WTC11 (cell line): ENCODE data around the gene ITPKC. TPM values are rescaled to one million over a fixed set of nuclear protein-coding genes. Genes with fewer than 3 reads are reported as not detected.

Experiments
- ETV6 ChIP-seq: sonication (generic); formaldehyde crosslinking; IDR thresholded peaks from 2 replicates; pipeline ENCODE4 v1.8.1; 2022; ENCODE audit warnings: mild to moderate bottlenecking, missing genetic modification reagents
- FOXK1 ChIP-seq: sonication (generic); formaldehyde crosslinking; IDR thresholded peaks from 2 replicates; pipeline ENCODE4 v1.8.0; 2022; ENCODE audit warnings: mild to moderate bottlenecking, moderate library complexity, missing genetic modification reagents
- IRF2 ChIP-seq: sonication (generic); formaldehyde crosslinking; IDR thresholded peaks from 2 replicates; pipeline ENCODE4 v1.8.0; 2022; ENCODE audit warnings: low read depth, missing genetic modification reagents, borderline replicate concordance
- JUN ChIP-seq: sonication (generic); formaldehyde crosslinking; IDR thresholded peaks from 2 replicates; pipeline ENCODE4 v1.8.0; 2023; ENCODE audit warnings: mild to moderate bottlenecking, missing genetic modification reagents
- MAX ChIP-seq: sonication (generic); formaldehyde crosslinking; IDR thresholded peaks from 2 replicates; pipeline ENCODE4 v1.8.0; 2022; ENCODE audit warnings: mild to moderate bottlenecking, missing genetic modification reagents
- RORB ChIP-seq: fragments of 250-450 bp; sonication (Bioruptor Pico); IDR thresholded peaks from 2 replicates; pipeline ENCODE4 v1.9.0; 2021; ENCODE audit warnings: mild to moderate bottlenecking
- SOX15 ChIP-seq: fragments of 250-450 bp; sonication (Bioruptor Pico); IDR thresholded peaks from 2 replicates; pipeline ENCODE4 v1.9.0; 2021; ENCODE audit warnings: mild to moderate bottlenecking
- SP1 ChIP-seq: sonication (generic); formaldehyde crosslinking; conservative IDR thresholded peaks from 2 replicates; pipeline ENCODE4 v1.8.1; 2022; ENCODE audit warnings: missing genetic modification reagents
- ZBTB43 ChIP-seq: sonication (generic); formaldehyde crosslinking; IDR thresholded peaks from 2 replicates; pipeline ENCODE4 v1.8.1; 2023; ENCODE audit warnings: mild to moderate bottlenecking, missing genetic modification reagents
- ZNF138 ChIP-seq: sonication (generic); formaldehyde crosslinking; conservative IDR thresholded peaks from 2 replicates; pipeline ENCODE4 v1.8.1; 2022; ENCODE audit warnings: mild to moderate bottlenecking, moderate library complexity, missing genetic modification reagents
- ZNF219 ChIP-seq: sonication (generic); formaldehyde crosslinking; IDR thresholded peaks from 2 replicates; pipeline ENCODE4 v1.8.0; 2023; ENCODE audit warnings: missing genetic modification reagents, mild to moderate bottlenecking, borderline replicate concordance
- ZNF317 ChIP-seq: sonication (generic); formaldehyde crosslinking; IDR thresholded peaks from 2 replicates; pipeline ENCODE4 v1.8.1; 2023; ENCODE audit warnings: low read depth, mild to moderate bottlenecking, moderate library complexity, missing genetic modification reagents, borderline replicate concordance
- ZNF396 ChIP-seq: fragments of 250-450 bp; sonication (Bioruptor Pico); IDR thresholded peaks from 2 replicates; pipeline ENCODE4 v1.8.0; 2021; ENCODE audit warnings: mild to moderate bottlenecking, moderate library complexity, borderline replicate concordance
- ZNF512 ChIP-seq: sonication (generic); formaldehyde crosslinking; IDR thresholded peaks from 2 replicates; pipeline ENCODE4 v1.8.1; 2022; ENCODE audit warnings: missing genetic modification reagents, borderline replicate concordance
- total RNA-seq: library from RNA; stranded (reverse); gene quantifications from 3 replicates; pipeline ENCODE4 v1.2.3, GENCODE V29; 2021
- TF ChIP-seq, protein P1 (sequence below): sonication (generic); formaldehyde crosslinking; IDR thresholded peaks from 2 replicates; pipeline ENCODE4 v1.8.1; 2023; ENCODE audit warnings: mild to moderate bottlenecking, missing genetic modification reagents, borderline replicate concordance
- TF ChIP-seq, protein P2 (sequence below): sonication (generic); formaldehyde crosslinking; IDR thresholded peaks from 2 replicates; pipeline ENCODE4 v1.8.1; 2022; ENCODE audit warnings: low read depth, mild to moderate bottlenecking, moderate library complexity, missing genetic modification reagents, borderline replicate concordance
- TF ChIP-seq, protein P3 (sequence below): sonication (generic); formaldehyde crosslinking; conservative IDR thresholded peaks from 2 replicates; pipeline ENCODE4 v1.8.1; 2022; ENCODE audit warnings: mild to moderate bottlenecking, missing genetic modification reagents

The ITPKC gene
- total RNA-seq, 1 experiment from 2014 or later: 13.8 TPM

DNA sequence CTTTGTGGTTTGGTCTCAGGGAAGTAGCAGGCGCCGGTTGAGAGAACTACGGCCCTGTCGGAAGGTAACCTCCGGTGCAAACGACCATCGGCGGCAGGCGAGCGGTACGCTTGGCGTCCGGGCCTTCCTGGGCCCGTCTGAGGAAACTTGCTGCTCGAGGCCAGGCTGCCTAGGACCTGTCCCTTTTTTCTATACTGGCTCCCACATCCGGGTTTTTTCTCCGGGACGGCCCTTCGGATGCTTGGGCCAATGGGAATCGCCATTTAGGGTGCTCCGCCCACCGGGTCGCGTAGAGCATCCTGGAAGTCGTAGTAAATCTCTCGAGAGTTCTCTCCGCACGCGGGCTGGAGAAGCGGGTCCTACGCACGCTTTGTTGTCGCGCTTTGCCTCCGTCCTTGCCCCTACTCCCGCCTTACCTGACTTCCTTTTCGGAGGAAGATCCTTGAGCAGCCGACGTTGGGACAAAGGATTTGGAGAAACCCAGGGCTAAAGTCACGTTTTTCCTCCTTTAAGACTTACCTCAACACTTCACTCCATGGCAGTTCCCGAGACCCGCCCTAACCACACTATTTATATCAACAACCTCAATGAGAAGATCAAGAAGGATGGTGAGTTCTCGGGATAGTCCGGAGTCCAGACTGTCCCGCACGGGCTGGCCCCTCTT lies 34.1 kb downstream of the ITPKC start, which contains the start of gene SNRPA (continued):
- no peak for TF ChIP-seq ZNF512 (CRISPR knock-in tag)
- TF ChIP-seq MAX (CRISPR knock-in tag): peak; percentile 70
- TF ChIP-seq FOXK1 (CRISPR knock-in tag): peak; percentile 62; the same call in 1 of the 2 replicates
- TF ChIP-seq SP1 (CRISPR knock-in tag): peak; percentile 8; the same call in 1 of the 2 replicates
- TF ChIP-seq, protein P1, sequence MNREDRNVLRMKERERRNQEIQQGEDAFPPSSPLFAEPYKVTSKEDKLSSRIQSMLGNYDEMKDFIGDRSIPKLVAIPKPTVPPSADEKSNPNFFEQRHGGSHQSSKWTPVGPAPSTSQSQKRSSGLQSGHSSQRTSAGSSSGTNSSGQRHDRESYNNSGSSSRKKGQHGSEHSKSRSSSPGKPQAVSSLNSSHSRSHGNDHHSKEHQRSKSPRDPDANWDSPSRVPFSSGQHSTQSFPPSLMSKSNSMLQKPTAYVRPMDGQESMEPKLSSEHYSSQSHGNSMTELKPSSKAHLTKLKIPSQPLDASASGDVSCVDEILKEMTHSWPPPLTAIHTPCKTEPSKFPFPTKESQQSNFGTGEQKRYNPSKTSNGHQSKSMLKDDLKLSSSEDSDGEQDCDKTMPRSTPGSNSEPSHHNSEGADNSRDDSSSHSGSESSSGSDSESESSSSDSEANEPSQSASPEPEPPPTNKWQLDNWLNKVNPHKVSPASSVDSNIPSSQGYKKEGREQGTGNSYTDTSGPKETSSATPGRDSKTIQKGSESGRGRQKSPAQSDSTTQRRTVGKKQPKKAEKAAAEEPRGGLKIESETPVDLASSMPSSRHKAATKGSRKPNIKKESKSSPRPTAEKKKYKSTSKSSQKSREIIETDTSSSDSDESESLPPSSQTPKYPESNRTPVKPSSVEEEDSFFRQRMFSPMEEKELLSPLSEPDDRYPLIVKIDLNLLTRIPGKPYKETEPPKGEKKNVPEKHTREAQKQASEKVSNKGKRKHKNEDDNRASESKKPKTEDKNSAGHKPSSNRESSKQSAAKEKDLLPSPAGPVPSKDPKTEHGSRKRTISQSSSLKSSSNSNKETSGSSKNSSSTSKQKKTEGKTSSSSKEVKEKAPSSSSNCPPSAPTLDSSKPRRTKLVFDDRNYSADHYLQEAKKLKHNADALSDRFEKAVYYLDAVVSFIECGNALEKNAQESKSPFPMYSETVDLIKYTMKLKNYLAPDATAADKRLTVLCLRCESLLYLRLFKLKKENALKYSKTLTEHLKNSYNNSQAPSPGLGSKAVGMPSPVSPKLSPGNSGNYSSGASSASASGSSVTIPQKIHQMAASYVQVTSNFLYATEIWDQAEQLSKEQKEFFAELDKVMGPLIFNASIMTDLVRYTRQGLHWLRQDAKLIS (CRISPR knock-in tag): no peak
- no peak for TF ChIP-seq RORB (CRISPR knock-in tag)
- TF ChIP-seq ZNF317 (CRISPR knock-in tag): no peak
- no peak; the same call in 1 of the 2 replicates for TF ChIP-seq JUN (CRISPR knock-in tag)
- no peak for TF ChIP-seq ZBTB43 (CRISPR knock-in tag)
- TF ChIP-seq ZNF219 (CRISPR knock-in tag): 0 out of 2 replicates have a peak, but pooled peaks have one; percentile 17
- TF ChIP-seq ZNF396 (CRISPR knock-in tag): no peak
- TF ChIP-seq ETV6 (CRISPR knock-in tag): no peak
- TF ChIP-seq IRF2: no peak
- TF ChIP-seq, protein P2, sequence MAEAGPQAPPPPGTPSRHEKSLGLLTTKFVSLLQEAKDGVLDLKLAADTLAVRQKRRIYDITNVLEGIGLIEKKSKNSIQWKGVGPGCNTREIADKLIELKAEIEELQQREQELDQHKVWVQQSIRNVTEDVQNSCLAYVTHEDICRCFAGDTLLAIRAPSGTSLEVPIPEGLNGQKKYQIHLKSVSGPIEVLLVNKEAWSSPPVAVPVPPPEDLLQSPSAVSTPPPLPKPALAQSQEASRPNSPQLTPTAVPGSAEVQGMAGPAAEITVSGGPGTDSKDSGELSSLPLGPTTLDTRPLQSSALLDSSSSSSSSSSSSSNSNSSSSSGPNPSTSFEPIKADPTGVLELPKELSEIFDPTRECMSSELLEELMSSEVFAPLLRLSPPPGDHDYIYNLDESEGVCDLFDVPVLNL (CRISPR knock-in tag): 0 out of 2 replicates have a peak, but pooled peaks have one; percentile 10
- TF ChIP-seq, protein P3, sequence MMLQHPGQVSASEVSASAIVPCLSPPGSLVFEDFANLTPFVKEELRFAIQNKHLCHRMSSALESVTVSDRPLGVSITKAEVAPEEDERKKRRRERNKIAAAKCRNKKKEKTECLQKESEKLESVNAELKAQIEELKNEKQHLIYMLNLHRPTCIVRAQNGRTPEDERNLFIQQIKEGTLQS (CRISPR knock-in tag): no peak
- no peak for TF ChIP-seq ZNF138
- no peak for TF ChIP-seq SOX15 (CRISPR knock-in tag)
